T-helper 1 cell treated with Interleukin-12 subunit alpha and Interleukin-12 subunit beta and Interleukin-4 antibody, amounts not matched to agents 30 ng/mL and 1 ng/mL, for 36 hours (primary cell): ENCODE data around the gene OR5M8. TPM values are rescaled to one million over a fixed set of nuclear protein-coding genes. Genes with fewer than 3 reads are reported as not detected.

Experiments used
- intact Hi-C: fragments of 100-400 bp; cut with micrococcal nuclease; formaldehyde crosslinking; loops from one replicate; pipeline ENCODE4 v1.15.1; 2024
- total RNA-seq: library from RNA; stranded (reverse); gene quantifications from 2 replicates; pipeline ENCODE4 v1.2.3, GENCODE V29; 2022

Gene OR5M8
- total RNA-seq: not detected in 2 replicates

DNA sequence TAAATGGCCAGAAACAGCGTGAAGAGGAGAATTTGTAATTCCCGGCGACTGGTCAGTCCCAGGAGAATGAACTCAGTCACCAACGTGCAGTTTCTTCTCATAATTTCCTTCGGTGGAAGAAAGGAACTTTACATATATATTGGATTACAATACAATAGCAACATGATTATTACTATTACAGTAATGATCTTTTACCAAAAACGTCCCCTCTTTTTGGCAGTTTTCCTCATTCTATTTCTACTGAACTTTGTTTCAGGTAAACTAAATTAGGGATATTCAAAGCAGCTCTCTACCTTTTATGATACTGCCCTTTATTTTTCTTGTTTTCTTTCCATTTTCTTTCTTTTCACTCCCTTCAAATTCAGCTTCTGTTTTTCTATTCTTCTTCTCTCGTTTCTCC, at the start of gene OR5M8:
Gene OR5M8 (minus strand): TSS at position 101 of the 400 bp plus-strand sequence. CDS start 0 bp downstream, at position 101.
- intact Hi-C loops: no loop called here

DNA sequence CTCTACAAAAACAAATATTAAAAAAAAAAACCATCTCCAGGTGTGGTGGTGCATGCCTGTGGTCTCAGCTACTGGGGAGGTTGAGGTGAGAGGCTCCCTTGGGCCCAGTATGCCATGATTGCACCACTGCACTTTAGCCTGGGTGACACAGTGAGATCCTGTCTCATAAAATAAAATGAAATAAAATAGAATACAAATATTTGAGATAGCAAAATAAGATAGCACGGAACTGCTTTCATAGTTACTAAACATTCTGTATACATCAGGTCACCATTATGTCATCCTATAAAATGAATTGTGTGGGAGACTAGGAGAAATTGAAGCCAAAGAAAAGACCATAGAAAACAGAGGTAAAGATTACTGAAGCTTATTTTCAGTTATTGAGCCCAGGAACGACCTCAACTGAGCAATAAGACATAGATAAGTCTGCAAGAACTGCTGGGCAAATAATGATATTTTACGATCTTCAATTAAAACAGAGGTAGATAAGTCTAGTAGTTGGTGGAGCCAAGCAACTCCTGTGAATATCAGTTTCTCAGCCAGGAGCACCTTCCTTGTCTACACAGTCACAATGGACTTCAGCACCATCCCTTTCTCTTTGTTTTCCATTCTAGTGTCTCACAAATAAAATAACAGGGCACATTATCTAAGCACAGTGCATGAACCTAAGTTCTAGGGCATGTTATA, 42.0 kb upstream of the OR5M8 start:
- intact Hi-C loops: no loop called here

DNA sequence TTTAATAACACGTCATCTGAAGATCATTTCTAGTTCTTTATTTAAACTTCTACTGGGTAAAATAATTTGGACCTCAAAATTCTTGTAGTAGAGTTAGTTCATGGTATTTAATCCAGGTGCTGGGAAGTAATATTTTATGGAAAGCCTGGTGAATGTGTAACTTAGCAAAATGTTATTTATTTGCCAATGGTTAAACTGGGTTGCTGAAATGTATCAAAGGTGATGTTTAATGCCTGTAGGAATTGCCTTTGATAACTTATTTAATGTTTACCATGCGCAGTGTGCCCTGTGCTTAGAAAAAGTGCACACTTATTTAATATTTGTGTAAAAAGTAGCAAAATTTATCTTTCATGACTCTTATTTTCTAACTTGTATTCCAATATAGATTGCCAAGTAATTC, 40.7 kb upstream of the OR5M8 start:
- intact Hi-C loops: no loop called here

DNA sequence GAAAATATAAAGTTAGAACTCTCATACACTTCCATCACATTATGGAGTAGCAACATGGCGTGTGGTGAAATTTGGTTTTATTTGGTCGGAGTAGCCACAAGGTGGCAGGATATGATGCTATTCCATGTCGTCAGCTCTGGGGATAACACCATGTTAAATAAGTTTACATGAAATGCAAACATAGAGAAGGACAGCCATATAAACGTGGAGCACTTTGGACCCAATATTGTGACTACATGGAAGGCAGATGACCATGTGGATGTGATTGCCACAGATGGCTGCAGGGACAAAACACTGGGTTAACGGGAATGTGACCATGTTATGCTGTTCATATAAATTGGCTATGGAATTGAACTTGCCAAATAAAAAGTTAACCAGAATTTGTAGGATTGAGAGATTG, 30.8 kb upstream of the OR5M8 start:
- intact Hi-C loops: no loop called here

DNA sequence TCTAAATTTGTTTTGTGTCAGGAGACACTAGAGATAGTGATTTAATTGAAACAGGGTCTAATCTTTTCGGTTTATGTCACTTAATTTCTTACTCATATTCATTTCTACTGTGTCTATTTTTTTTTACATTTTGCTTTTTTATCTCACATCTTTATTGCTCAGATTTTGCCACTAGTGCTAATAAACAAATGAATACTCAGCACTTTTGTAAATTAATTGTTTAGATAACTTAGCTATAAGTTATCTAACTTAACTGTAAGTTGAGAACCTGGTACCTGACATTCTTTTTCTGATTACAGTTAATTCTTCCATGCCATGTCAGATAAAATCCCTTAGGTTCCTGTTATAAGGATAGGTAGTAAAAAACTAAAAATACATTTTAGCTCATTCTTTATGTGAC, 22.1 kb upstream of the OR5M8 start:
- intact Hi-C loops: no loop called here

DNA sequence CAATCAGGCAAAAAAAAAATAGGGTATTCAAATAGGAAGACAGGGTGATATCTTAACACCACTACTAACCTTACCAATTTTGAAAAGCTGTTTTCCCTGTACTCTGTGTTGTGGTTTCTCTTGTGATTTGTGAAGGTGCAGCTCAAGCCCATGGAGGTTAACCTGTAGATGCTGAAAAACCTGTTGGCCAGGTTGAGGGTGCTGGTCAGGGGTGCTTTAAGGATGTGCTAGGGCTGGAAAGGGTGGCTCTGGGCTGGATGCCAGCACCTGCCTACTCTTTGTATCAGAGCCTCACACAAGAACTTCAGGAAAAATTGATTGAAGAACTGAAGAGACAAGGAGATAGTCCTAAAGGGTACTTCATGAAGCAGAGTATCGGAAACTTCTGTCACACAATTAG, 18.3 kb upstream of the OR5M8 start:
- intact Hi-C loops: no loop called here

DNA sequence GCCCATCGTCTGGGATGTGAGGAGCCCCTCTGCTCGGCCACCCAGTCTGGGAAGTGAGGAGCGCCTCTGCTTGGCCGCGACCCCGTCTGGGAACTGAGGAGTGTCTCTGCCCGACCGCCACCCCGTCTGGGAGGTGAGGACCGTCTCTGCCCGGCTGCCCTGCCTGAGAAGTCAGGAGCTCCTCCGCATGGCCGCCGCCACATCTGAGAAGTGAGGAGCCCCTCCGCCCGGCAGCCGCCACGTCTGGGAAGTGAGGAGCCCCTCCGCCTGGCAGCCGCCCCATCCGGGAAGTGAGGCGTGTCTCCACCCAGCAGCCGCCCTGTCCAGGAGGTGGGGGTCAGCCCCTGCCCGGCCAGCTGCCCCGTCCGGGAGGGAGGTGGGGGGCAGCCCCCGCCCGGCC, 5.8 kb upstream of the OR5M8 start:
- intact Hi-C loops: no loop called here

DNA sequence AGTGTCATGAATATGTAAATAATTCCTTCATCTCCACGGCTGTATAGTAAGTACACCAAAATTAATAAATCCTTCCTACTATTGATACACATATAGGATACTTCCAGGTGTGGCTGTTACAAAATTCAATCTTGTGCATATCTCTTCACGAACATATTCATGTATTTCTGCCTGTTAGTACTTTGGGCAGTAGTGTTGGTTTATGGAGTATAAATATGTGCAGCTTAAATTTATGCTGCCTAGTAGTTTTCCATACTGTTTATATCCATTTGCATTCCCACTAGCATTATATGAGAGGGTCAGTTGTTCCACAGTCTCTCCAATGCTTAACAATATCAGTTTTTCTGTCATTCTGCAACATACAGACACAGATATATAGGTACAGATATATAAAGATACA, 3.9 kb upstream of the OR5M8 start:
- intact Hi-C loops: no loop called here

DNA sequence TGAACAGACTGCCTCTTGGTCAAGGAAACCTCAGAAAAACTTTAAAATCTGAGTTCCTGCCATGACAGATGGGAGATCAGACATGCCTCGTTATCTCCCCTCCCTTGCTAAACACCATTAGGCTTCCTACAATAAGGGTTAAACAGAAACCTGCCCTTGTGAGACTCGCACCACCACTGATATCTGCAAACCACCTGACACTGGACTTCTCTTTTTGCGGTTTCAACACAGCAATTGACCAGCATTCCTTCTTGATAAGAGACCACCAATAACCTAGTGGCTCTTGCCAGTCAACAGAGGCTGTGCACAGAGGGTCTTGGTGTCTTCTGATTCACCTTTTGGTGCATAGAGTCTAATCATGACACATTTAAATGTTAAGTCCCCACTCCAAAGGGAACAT, 4.4 kb downstream of the OR5M8 start:
- intact Hi-C loops: no loop called here

DNA sequence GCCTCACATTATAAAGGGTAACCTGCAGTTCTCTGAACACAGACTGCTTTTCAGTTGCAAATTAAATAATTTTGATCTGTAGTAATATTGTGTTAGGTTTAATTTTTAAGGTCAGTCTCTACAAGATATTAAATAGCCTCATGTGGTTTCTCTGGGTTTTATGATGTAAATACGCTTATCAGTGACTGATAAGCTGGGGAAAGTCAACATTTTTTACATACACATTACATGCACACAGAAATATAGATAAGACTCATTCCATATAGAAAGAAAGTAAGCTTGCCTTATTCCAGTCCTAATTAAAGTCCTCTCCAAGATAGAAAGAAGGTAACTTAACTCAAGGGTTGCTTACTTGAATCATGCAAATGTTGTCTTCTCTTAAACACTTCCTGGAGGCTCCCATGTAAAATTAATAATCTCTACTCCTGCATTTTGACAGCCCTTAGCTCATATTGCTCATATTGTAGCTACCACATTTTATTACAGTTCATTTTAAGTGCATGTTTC, 16.4 kb downstream of the OR5M8 start:
- intact Hi-C loops: no loop called here

DNA sequence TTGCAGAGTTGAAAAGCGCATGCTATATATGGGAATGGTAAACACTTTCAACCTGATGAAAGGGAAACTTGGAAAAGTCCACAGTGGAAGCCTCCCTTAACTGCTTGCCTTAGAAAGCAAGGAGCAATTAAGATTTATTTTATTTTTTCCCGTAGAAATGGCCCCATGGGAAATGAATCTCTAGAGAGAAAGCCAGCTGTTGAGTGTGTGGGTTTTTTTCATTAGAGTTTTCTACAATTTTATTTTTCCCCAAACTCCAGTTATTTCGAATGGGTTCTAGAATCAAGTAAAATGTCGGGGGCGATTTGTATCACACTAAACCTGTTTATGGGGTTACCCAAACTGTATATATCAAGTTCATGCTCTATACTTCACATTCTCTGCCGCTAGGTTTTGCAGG, 17.9 kb downstream of the OR5M8 start, which contains the start of gene OR5M3:
Gene OR5M3 (minus strand): TSS at position 101 of the 400 bp plus-strand sequence. CDS start 2,855 bp downstream, outside the sequence.
- intact Hi-C loops: no loop called here

DNA sequence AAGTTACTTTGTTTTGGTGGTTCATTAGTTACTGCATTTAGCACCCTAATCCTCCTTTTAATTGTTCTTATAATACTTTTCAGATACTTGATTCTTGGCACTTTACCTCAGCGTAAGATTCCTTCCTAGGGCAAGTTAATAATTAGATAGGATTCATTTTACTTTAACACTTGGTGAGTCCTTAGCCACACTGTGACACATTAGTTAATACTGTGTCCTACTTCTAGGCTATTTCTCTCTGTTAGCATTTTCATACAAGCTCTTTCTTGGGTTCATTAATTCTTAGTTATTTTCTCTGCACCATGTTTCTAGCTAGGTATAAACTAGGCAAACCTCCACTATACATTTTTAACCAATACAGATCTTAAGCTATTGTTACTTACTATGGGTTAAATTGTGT, 34.1 kb downstream of the OR5M8 start:
- intact Hi-C loops: no loop called here

DNA sequence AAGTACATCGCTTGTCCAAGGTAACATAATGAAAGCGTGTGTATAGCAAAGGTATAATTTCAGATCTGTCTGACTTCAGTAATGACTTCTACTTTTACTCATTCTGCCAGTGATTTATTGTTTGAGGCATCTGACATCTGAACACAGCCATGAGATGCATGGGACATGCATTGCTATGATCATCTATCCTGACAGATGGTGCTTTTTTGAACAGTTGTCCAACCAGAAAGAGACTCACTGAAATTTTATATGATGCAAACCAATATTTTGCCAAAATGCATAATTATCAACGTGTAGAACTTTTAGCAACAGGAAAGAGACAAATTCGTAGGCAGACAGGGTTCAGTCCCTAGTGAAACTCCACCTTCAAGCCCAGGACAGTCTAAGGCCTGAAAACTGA, 37.6 kb downstream of the OR5M8 start:
- intact Hi-C loops: no loop called here

Other genes with a start within 250 kb of the OR5M8 start
- gene OR5T3, start 239.1 kb downstream of the OR5M8 start, total RNA-seq: not detected in 2 replicates
- not detected in 2 replicates for gene OR5T1, start 217.2 kb downstream of the OR5M8 start, total RNA-seq
- gene OR8H1, start 199.1 kb downstream of the OR5M8 start, total RNA-seq: not detected in 2 replicates
- gene OR8K3, start 176.2 kb downstream of the OR5M8 start, total RNA-seq: not detected in 2 replicates
- not detected in 2 replicates for gene OR8K1, start 145.3 kb downstream of the OR5M8 start, total RNA-seq
- not detected in 2 replicates for gene OR8J1, start 137.1 kb downstream of the OR5M8 start, total RNA-seq
- gene OR8U1, start 115.7 kb downstream of the OR5M8 start, total RNA-seq: not detected in 2 replicates
- gene OR5AL1, start 78.7 kb downstream of the OR5M8 start, total RNA-seq: not detected in 2 replicates
- gene OR5M3, start 18.0 kb downstream of the OR5M8 start, total RNA-seq: not detected in 2 replicates
- not detected in 2 replicates for gene OR5M11, start 51.9 kb upstream of the OR5M8 start, total RNA-seq
- not detected in 2 replicates for gene OR5M10, start 86.4 kb upstream of the OR5M8 start, total RNA-seq
- gene OR5M1, start 123.5 kb upstream of the OR5M8 start, total RNA-seq: not detected in 2 replicates
- not detected in 2 replicates for gene OR5AP2, start 151.1 kb upstream of the OR5M8 start, total RNA-seq
- not detected in 2 replicates for gene OR5AR1, start 172.3 kb upstream of the OR5M8 start, total RNA-seq
- not detected in 2 replicates for gene OR9G1, start 207.7 kb upstream of the OR5M8 start, total RNA-seq